K562 (cell line): ENCODE data around the gene NCAPG2. TPM values are rescaled to one million over a fixed set of nuclear protein-coding genes. Genes with fewer than 3 reads are reported as not detected.

Experiments
- ATAC-seq: fragments of 200-7000 bp; cut with Tn5 transposase; 3 replicates; pipeline ENCODE4 v1.9.1; 2020; ENCODE audit warnings: moderate library complexity
- BruUV-seq: library from RNA; stranded (reverse); fragments of 400-500 nt; replicated peaks from 2 replicates; lab custom pipeline; 2021; lab: Mats Ljungman, UMichigan
- CTCF ChIA-PET: fragments of 300-600 bp; formaldehyde crosslinking; extraction: SDS; loops from one replicate; lab custom pipeline; 2021; ENCODE audit warnings: low intra/inter-chr PET ratio; lab: Yijun Ruan, JAX
- POLR2A ChIA-PET: fragments of 300-600, 350-650 bp; sonication (Branson Sonifier 250); formaldehyde crosslinking; extraction: SDS; loops from one replicate; lab custom pipeline; 2021; ENCODE audit warnings: antibody characterized with exemption, inconsistent platforms; lab: Yijun Ruan, JAX
- DNase-seq, 4 experiments: peaks; one replicate each; pipeline versions ENCODE4 v3.0.0 to v3.0.0-alpha.2; 2011 to 2018; ENCODE audit warnings: low spot score in 3 of 4, mixed read lengths in 3 of 4; ENCODE audit errors: extremely low read depth in 1 of 4
- FAIRE-seq: peaks from 2 replicates; lab custom pipeline; 2011; peaks lifted over from hg19 to GRCh38; lab: Jason Lieb, UNC
- H2AFZ ChIP-seq: 2 replicates; pipeline ENCODE4 v1.6.0; 2011; ENCODE audit warnings: low read depth, low read length, control low read depth, inconsistent platforms
- H3K27ac ChIP-seq: fragments of 200-600 bp; 3 replicates; pipeline ENCODE4 v1.8.0; 2011; ENCODE audit warnings: low read depth, mild to moderate bottlenecking, control low read depth, inconsistent platforms, low read length, moderate library complexity, mixed read lengths; ENCODE audit errors: extremely low read depth
- H3K27me3 ChIP-seq, 2 experiments: fragments of 300-600 bp in 1 of 2; 2 replicates in 1 of 2; 3 replicates in 1 of 2; pipeline versions ENCODE4 v1.6.0 to v1.8.0; 2011; ENCODE audit warnings: inconsistent platforms in 2 of 2, low read length in 2 of 2, mild to moderate bottlenecking in 1 of 2, mixed read lengths in 1 of 2, moderate library complexity in 1 of 2; ENCODE audit not compliant: control insufficient read depth in 2 of 2, insufficient read depth in 2 of 2
- H3K36me3 ChIP-seq: fragments of 300-600 bp; 3 replicates; pipeline ENCODE4 v1.8.0; 2011; ENCODE audit warnings: mild to moderate bottlenecking, low read length, inconsistent platforms; ENCODE audit not compliant: control insufficient read depth, insufficient read depth
- H3K4me1 ChIP-seq, 2 experiments: fragments of 200-600 bp in 1 of 2; replicated peaks in 1 of 2; 2 replicates in 1 of 2; 3 replicates in 1 of 2; pipeline versions ENCODE4 v1.5.1 to v1.8.0; 2011; ENCODE audit warnings: inconsistent platforms in 2 of 2, low read length in 2 of 2, mild to moderate bottlenecking in 1 of 2, mixed read lengths in 1 of 2, moderate library complexity in 1 of 2; ENCODE audit not compliant: control insufficient read depth in 2 of 2, insufficient read depth in 2 of 2
- H3K4me2 ChIP-seq: 2 replicates; pipeline ENCODE4 v1.6.1; 2011; ENCODE audit warnings: low read length, control low read depth, inconsistent platforms, mixed read lengths; ENCODE audit not compliant: insufficient read depth
- H3K4me3 ChIP-seq: fragments of 200-600 bp; sonication (generic), shearing (Covaris generic); 2 replicates; pipeline ENCODE4 v1.5.1; 2016; ENCODE audit warnings: control low read depth, inconsistent platforms
- H3K79me2 ChIP-seq: fragments of 200-600 bp; 3 replicates; pipeline ENCODE4 v1.8.0; 2011; ENCODE audit warnings: low read length, inconsistent platforms; ENCODE audit not compliant: control insufficient read depth, insufficient read depth
- H3K9ac ChIP-seq, 2 experiments: 2 replicates each; pipeline versions ENCODE4 v1.6.0 to v1.6.1; 2011; ENCODE audit warnings: low read depth in 2 of 2, low read length in 2 of 2, control low read depth in 1 of 2, inconsistent platforms in 1 of 2, mild to moderate bottlenecking in 1 of 2, mixed read lengths in 1 of 2; ENCODE audit not compliant: insufficient read depth in 1 of 2
- H3K9me1 ChIP-seq: one replicate; pipeline ENCODE4 v1.6.0; 2011; ENCODE audit warnings: inconsistent platforms, mild to moderate bottlenecking, low read length, moderate library complexity; ENCODE audit not compliant: control insufficient read depth, insufficient read depth
- H3K9me3 ChIP-seq: replicated peaks from 2 replicates; pipeline ENCODE4 v1.5.1; 2011; ENCODE audit warnings: low read depth, low read length, inconsistent platforms; ENCODE audit not compliant: control insufficient read depth, insufficient read depth
- H4K20me1 ChIP-seq: replicated peaks from 2 replicates; pipeline ENCODE4 v1.6.1; 2011; ENCODE audit warnings: low read length, inconsistent platforms, mixed read lengths; ENCODE audit not compliant: control insufficient read depth, insufficient read depth
- NFIC ChIP-seq: fragments of 450-650 bp; IDR thresholded peaks from 2 replicates; pipeline ENCODE4 v1.6.1; 2017; ENCODE audit warnings: mild to moderate bottlenecking, inconsistent platforms
- PCBP1 ChIP-seq: fragments of 200-400 bp; formaldehyde crosslinking; IDR thresholded peaks from 2 replicates; pipeline ENCODE4 v1.6.1; 2018; ENCODE audit warnings: mild to moderate bottlenecking, low read depth, low read length; ENCODE audit not compliant: poor library complexity, severe bottlenecking
- POLR2A ChIP-seq: fragments of 450-650 bp; conservative IDR thresholded peaks from 2 replicates; pipeline ENCODE4 v1.6.1; 2016
- WGBS: fragments of 100-300 bp; shearing (Covaris generic); methylation state at CpG from one replicate; pipeline ENCODE4 v1.1.6; 2016; ENCODE audit warnings: low coverage, mixed read lengths; ENCODE audit not compliant: insufficient coverage; ENCODE audit errors: missing lambda C conversion rate; 5-methylcytosine and 5-hydroxymethylcytosine counted together
- in situ Hi-C: fragments of 300-500 bp; cut with MboI; formaldehyde crosslinking; loops from 4 replicates; pipeline ENCODE4 v1.15.0; 2018; ENCODE audit warnings: inconsistent platforms, mixed read lengths
- intact Hi-C: fragments of 100-400 bp; cut with micrococcal nuclease; formaldehyde crosslinking; loops from 2 replicates; pipeline ENCODE4 v1.14.2; 2022
- polyA plus RNA-seq, 8 experiments: library from polyadenylated mRNA; depleted of rRNA in 4 of 8; stranded (reverse) in 5 of 8; unstranded in 3 of 8; fragments of >200 nt; fragmentation: Nextera tagmentation in 2 of 8; fragmentation: Illumina TruSeq in 1 of 8; extraction: Ambion mirVana in 2 of 8; extraction: Trizol in 1 of 8; gene quantifications; 2 replicates each; pipeline versions ENCODE4 v1.2.1 to v1.2.3, GENCODE V29; 2011 to 2014; ENCODE audit warnings: inconsistent platforms in 1 of 8, missing spikeins in 1 of 8
- total RNA-seq, 7 experiments: library from RNA; depleted of rRNA in 6 of 7; stranded (reverse); fragments of >200 nt in 6 of 7; fragmentation: Illumina TruSeq in 2 of 7; extraction: Trizol in 2 of 7; gene quantifications; 2 replicates each; pipeline versions ENCODE4 v1.2.1 to v1.2.3, GENCODE V29; 2011 to 2021; ENCODE audit warnings: low replicate concordance in 1 of 7
- TF ChIP-seq, protein P1 (sequence below): fragments of 450-650 bp; IDR thresholded peaks from one replicate; pipeline ENCODE4 v1.6.1; 2018; ENCODE audit warnings: mild to moderate bottlenecking, moderate library complexity; ENCODE audit not compliant: partially characterized antibody

The NCAPG2 gene
- total and polyA plus RNA-seq, 9 of the 15 experiments (the other 6 are each of a cell fraction or from before 2014, with no cell fraction given): 21.5 to 127 (median 86.1) TPM

DNA sequence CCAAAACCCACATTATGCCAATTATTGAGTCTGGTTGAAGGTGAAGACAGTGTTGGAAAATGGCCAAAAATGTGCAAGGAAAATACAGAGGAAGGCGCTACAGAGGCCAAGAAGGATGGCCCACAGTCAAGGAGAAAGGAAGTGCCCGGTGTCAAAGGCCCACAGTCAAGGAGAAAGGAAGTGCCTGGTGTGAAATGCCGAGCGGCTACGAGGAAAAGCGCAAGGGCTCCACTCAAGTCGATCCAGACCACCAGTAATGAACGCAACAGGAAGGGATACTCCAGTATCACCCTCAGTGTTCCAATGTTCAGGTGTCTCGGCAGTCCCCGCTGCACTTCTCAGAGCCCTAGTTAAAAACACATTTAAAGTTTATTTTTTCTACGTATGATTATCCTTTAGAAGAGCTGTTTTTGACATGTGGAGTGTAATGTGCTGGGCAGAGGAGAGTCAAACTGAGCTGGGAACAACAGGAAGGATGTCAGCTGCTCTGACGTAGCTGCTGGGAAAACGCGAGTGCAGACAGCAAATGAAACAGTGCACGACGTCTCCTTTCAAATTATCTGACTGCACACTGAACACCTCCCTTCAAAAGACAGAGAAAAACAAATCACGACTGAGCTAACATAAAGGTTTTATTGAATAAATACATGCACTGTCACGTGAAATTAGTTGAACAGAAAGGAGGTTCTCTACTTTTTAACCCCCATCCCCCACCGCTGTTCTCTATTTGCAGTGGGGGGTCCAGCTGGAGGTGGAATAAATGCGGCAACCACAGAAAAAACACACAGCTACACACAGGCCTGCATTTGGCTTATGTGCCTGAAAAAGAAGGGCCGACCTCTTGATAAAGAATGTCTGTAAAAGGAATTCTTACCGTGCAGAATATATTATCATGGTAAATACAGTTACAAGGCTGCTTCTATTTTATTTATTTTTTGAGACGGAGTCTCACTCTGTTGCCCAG is 26.1 kb upstream of the NCAPG2 start:
- Histone ChIP-seq H4K20me1 (no peaks in the 10 kb centered on the region), H3K4me2 (no peak overlapping the region), H3K27ac (no peak overlapping the region), H3K4me3 (no peak overlapping the region), H2AFZ (no peak overlapping the region), H3K4me1 (peaks cover 0 to 10% of the 10 kb centered on the region in 2 experiments; a peak in 2 of 5 replicates), H3K9me1 (no peaks in the 10 kb centered on the region), H3K36me3 (peaks cover 52% of the 10 kb centered on the region), H3K9me3 (no peaks in the 10 kb centered on the region), H3K27me3 (no peaks in the 10 kb centered on the region), H3K79me2 (no peaks in the 10 kb centered on the region), H3K9ac (no peak overlapping the region)
- no TSS peak for BruUV-seq
- intact Hi-C loops (no loop called here), in situ Hi-C loops (no loop called here)
- TF ChIP-seq, protein P1, sequence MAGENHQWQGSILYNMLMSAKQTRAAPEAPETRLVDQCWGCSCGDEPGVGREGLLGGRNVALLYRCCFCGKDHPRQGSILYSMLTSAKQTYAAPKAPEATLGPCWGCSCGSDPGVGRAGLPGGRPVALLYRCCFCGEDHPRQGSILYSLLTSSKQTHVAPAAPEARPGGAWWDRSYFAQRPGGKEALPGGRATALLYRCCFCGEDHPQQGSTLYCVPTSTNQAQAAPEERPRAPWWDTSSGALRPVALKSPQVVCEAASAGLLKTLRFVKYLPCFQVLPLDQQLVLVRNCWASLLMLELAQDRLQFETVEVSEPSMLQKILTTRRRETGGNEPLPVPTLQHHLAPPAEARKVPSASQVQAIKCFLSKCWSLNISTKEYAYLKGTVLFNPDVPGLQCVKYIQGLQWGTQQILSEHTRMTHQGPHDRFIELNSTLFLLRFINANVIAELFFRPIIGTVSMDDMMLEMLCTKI: no peak
- TF ChIP-seq POLR2A (no peak), NFIC (peak; percentile 49), PCBP1 (no peak)
- no peak for FAIRE-seq
- ATAC-seq: no peak
- POLR2A ChIA-PET: interaction anchor here (0.6 to 2.8 kb wide), 5 partner anchors 9 to 15 kb away, joined by 3 to 14 read pairs (median 6); no protein-coding TSS in a partner anchor
- DNase-seq: no peak
- CTCF ChIA-PET: no interaction called here
- 78% methylated on average over 23 of the region's 23 CpGs for WGBS
